IMR-90 (cell line): ENCODE data around the gene DLG4.

ENCODE experiments used
- BHLHE40 ChIP-seq: fragments of 150-350 bp; IDR thresholded peaks from 2 replicates; pipeline ENCODE4 v1.6.1; 2016; ENCODE audit warnings: mild to moderate bottlenecking, low read depth, low read length
- CEBPB ChIP-seq: IDR thresholded peaks from 2 replicates; pipeline ENCODE4 v1.6.1; 2012; ENCODE audit warnings: low read depth, low read length, improper control_type of control experiment
- CTCF ChIP-seq: conservative IDR thresholded peaks from 2 replicates; pipeline ENCODE4 v1.5.1; 2012; ENCODE audit warnings: mild to moderate bottlenecking, low read depth, low read length, improper control_type of control experiment
- FOS ChIP-seq: fragments of 150-350 bp; IDR thresholded peaks from 2 replicates; pipeline ENCODE4 v1.6.1; 2016; ENCODE audit warnings: low read depth, low read length
- MAZ ChIP-seq: IDR thresholded peaks from 2 replicates; pipeline ENCODE4 v1.6.1; 2012; ENCODE audit warnings: low read depth, mild to moderate bottlenecking, low read length, improper control_type of control experiment, moderate library complexity, borderline replicate concordance
- NFE2L2 ChIP-seq: fragments of 150-350 bp; IDR thresholded peaks from 2 replicates; pipeline ENCODE4 v1.6.1; 2016; ENCODE audit warnings: low read depth, mild to moderate bottlenecking, low read length
- POLR2A ChIP-seq: IDR thresholded peaks from 2 replicates; pipeline ENCODE4 v1.6.1; 2012; ENCODE audit warnings: mild to moderate bottlenecking, low read depth, low read length
- RAD21 ChIP-seq: IDR thresholded peaks from 2 replicates; pipeline ENCODE4 v1.6.1; 2012; ENCODE audit warnings: low read length, improper control_type of control experiment
- RCOR1 ChIP-seq: IDR thresholded peaks from 2 replicates; pipeline ENCODE4 v1.6.1; 2012; ENCODE audit warnings: mild to moderate bottlenecking, low read length, improper control_type of control experiment; ENCODE audit not compliant: insufficient replicate concordance
- TF ChIP-seq, protein P1 (sequence below): fragments of 150-350 bp; IDR thresholded peaks from 2 replicates; pipeline ENCODE4 v1.6.1; 2017; ENCODE audit warnings: mild to moderate bottlenecking, antibody characterized with exemption, low read length, low read depth
- TF ChIP-seq, protein P2 (sequence below): fragments of 150-350 bp; IDR thresholded peaks from 2 replicates; pipeline ENCODE4 v1.6.1; 2016; ENCODE audit warnings: low read depth, mild to moderate bottlenecking, low read length, moderate library complexity, borderline replicate concordance

DNA sequence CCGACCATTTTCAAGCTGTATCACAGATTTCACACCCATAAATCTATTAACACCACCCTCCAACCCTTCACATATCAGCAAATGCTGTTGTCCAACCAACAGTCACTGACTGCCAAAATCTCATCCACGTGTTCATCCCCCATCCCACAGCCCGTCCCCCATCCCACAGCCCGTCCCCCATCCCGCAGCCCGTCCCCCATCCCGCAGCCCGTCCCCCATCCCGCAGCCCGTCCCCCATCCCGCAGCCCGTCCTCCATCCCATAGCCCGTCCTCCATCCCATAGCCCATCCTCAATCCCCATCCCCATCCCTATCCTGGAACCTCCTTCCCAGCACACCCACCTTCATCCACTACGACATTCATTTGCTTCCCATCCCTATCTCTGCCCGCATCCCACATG is 14.1 kb downstream of the DLG4 start:
- no peak for TF ChIP-seq POLR2A
- TF ChIP-seq, protein P1, sequence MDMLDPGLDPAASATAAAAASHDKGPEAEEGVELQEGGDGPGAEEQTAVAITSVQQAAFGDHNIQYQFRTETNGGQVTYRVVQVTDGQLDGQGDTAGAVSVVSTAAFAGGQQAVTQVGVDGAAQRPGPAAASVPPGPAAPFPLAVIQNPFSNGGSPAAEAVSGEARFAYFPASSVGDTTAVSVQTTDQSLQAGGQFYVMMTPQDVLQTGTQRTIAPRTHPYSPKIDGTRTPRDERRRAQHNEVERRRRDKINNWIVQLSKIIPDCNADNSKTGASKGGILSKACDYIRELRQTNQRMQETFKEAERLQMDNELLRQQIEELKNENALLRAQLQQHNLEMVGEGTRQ = no peak
- TF ChIP-seq MAZ = no peak
- no peak for TF ChIP-seq RAD21
- no peak for TF ChIP-seq CTCF
- TF ChIP-seq NFE2L2 = no peak
- TF ChIP-seq, protein P2, sequence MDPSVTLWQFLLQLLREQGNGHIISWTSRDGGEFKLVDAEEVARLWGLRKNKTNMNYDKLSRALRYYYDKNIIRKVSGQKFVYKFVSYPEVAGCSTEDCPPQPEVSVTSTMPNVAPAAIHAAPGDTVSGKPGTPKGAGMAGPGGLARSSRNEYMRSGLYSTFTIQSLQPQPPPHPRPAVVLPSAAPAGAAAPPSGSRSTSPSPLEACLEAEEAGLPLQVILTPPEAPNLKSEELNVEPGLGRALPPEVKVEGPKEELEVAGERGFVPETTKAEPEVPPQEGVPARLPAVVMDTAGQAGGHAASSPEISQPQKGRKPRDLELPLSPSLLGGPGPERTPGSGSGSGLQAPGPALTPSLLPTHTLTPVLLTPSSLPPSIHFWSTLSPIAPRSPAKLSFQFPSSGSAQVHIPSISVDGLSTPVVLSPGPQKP = no peak
- no peak for TF ChIP-seq RCOR1
- no peak for TF ChIP-seq CEBPB
- no peak for TF ChIP-seq BHLHE40
- TF ChIP-seq FOS = no peak
